Measurements from ENCODE around the gene HAPLN3.

Gene HAPLN3

GRCh38 chr15:88832820-88833730, 62.3 kb downstream of the HAPLN3 start:
- DNase-seq (ENCODE audit: low spot score) = no peak

GRCh38 chr15:88830016-88830415, 65.3 kb downstream of the HAPLN3 start:
- DNase-seq (ENCODE audit: low spot score) = no peak

- no peak for DNase-seq (ENCODE audit: low spot score)
Measured at GRCh38 chr15:88828791-88829190, 66.6 kb downstream of the HAPLN3 start.

All from SK-N-DZ (cell line).